ENCODE results near the gene NAALADL1.
"Not testable (repeated sequence)": the region's sequence is repeated elsewhere in the genome, so short reads cannot be mapped to it uniquely, and the experiment has no call there.

DNA sequence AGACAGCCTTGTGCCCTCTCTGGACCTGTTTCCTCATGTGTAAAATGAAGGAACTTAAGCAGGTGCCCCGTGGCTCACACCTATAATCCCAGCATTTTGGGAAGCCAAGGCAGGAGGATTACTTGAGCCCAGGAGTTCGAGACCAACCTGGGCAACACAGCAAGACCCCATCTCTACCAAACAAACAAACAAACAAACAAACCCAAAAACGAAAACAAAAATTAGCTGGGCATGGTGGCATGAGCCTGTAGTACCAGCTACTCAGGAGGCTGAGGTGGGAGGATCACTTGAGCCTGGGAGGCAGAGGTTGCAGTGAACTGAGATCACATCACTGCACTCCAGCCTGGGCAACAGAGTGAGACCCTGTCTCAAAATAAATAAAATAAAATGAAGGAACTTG lies 54.4 kb downstream of the NAALADL1 start:
- TF ChIP-seq, protein P1, sequence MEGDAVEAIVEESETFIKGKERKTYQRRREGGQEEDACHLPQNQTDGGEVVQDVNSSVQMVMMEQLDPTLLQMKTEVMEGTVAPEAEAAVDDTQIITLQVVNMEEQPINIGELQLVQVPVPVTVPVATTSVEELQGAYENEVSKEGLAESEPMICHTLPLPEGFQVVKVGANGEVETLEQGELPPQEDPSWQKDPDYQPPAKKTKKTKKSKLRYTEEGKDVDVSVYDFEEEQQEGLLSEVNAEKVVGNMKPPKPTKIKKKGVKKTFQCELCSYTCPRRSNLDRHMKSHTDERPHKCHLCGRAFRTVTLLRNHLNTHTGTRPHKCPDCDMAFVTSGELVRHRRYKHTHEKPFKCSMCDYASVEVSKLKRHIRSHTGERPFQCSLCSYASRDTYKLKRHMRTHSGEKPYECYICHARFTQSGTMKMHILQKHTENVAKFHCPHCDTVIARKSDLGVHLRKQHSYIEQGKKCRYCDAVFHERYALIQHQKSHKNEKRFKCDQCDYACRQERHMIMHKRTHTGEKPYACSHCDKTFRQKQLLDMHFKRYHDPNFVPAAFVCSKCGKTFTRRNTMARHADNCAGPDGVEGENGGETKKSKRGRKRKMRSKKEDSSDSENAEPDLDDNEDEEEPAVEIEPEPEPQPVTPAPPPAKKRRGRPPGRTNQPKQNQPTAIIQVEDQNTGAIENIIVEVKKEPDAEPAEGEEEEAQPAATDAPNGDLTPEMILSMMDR (IDR thresholded peaks at IDR 0.05), result not testable (repeated sequence)
- TF ChIP-seq POLR2A, EP300, POLR2AphosphoS5 (IDR thresholded peaks at IDR 0.05): not testable (repeated sequence)

All from sigmoid colon (tissue), 4 donors.